IPS-18a (cell line): ENCODE results near the gene SLC5A1.

Experiments used
- H3K27ac ChIP-seq: one replicate; pipeline ENCODE4 v1.5.1; 2013; ENCODE audit warnings: low read length
- H3K27me3 ChIP-seq: one replicate; pipeline ENCODE4 v1.6.1; 2013; ENCODE audit warnings: mild to moderate bottlenecking, low read length; ENCODE audit not compliant: control insufficient read depth, insufficient read depth
- H3K36me3 ChIP-seq: one replicate; pipeline ENCODE4 v1.6.1; 2013; ENCODE audit warnings: low read depth, low read length; ENCODE audit not compliant: control insufficient read depth
- H3K4me1 ChIP-seq: one replicate; pipeline ENCODE4 v1.6.1; 2013; ENCODE audit warnings: low read depth, low read length; ENCODE audit not compliant: control insufficient read depth
- H3K4me3 ChIP-seq: one replicate; pipeline ENCODE4 v1.5.1; 2013; ENCODE audit warnings: low read length
- H3K9ac ChIP-seq: one replicate; pipeline ENCODE4 v1.6.1; 2013; ENCODE audit warnings: mild to moderate bottlenecking, low read length, moderate library complexity
- H3K9me3 ChIP-seq: one replicate; pipeline ENCODE4 v1.6.1; 2013; ENCODE audit warnings: low read depth, low read length; ENCODE audit not compliant: control insufficient read depth

The SLC5A1 gene

GRCh38 chr22:32052244-32052643, 9.2 kb downstream of the SLC5A1 start:
- Histone ChIP-seq H3K9ac (no peak overlapping the region), H3K9me3 (no peaks in the 10 kb centered on the region), H3K27ac (no peak overlapping the region), H3K36me3 (no peaks in the 10 kb centered on the region), H3K4me1 (peaks cover 4% of the 10 kb centered on the region), H3K4me3 (no peak overlapping the region), H3K27me3 (no peaks in the 10 kb centered on the region)

- no peak overlapping the region for H3K4me3 ChIP-seq
- no peak overlapping the region for H3K27ac ChIP-seq
- no peaks in the 10 kb centered on the region for H3K36me3 ChIP-seq
- no peaks in the 10 kb centered on the region for H3K9me3 ChIP-seq
- H3K27me3 ChIP-seq: no peaks in the 10 kb centered on the region
- no peak overlapping the region for H3K9ac ChIP-seq
- H3K4me1 ChIP-seq: peaks cover 4% of the 10 kb centered on the region
These were observed 10.1 kb downstream of the SLC5A1 start for GRCh38 chr22:32052936-32053791.

- H3K9me3 ChIP-seq: no peaks in the 10 kb centered on the region
- no peak overlapping the region for H3K4me3 ChIP-seq
- peaks cover 4% of the 10 kb centered on the region for H3K4me1 ChIP-seq
- H3K27ac ChIP-seq: no peak overlapping the region
- no peaks in the 10 kb centered on the region for H3K27me3 ChIP-seq
- no peak overlapping the region for H3K9ac ChIP-seq
- H3K36me3 ChIP-seq: no peaks in the 10 kb centered on the region
These were observed 12.0 kb downstream of the SLC5A1 start for GRCh38 chr22:32055069-32055468.

GRCh38 chr22:32058656-32059260, 15.7 kb downstream of the SLC5A1 start:
- Histone ChIP-seq H3K27me3 (no peaks in the 10 kb centered on the region), H3K27ac (no peak overlapping the region), H3K4me3 (no peak overlapping the region), H3K9me3 (no peaks in the 10 kb centered on the region), H3K36me3 (no peaks in the 10 kb centered on the region), H3K9ac (no peak overlapping the region), H3K4me1 (no peaks in the 10 kb centered on the region)

- H3K36me3 ChIP-seq: no peaks in the 10 kb centered on the region
- no peak overlapping the region for H3K4me3 ChIP-seq
- H3K27me3 ChIP-seq: no peaks in the 10 kb centered on the region
- no peaks in the 10 kb centered on the region for H3K4me1 ChIP-seq
- no peak overlapping the region for H3K27ac ChIP-seq
- H3K9me3 ChIP-seq: no peaks in the 10 kb centered on the region
- no peak overlapping the region for H3K9ac ChIP-seq
These were observed 16.4 kb downstream of the SLC5A1 start for GRCh38 chr22:32059426-32059825.

GRCh38 chr22:32063701-32064100, 20.6 kb downstream of the SLC5A1 start:
- Histone ChIP-seq H3K9me3 (no peaks in the 10 kb centered on the region), H3K36me3 (no peaks in the 10 kb centered on the region), H3K9ac (no peak overlapping the region), H3K4me3 (no peak overlapping the region), H3K27ac (no peak overlapping the region), H3K4me1 (peaks cover 4% of the 10 kb centered on the region), H3K27me3 (no peaks in the 10 kb centered on the region)

GRCh38 chr22:32066820-32067219, 23.8 kb downstream of the SLC5A1 start:
- Histone ChIP-seq H3K4me3 (no peak overlapping the region), H3K27ac (no peak overlapping the region), H3K9ac (no peak overlapping the region), H3K27me3 (no peaks in the 10 kb centered on the region), H3K4me1 (peaks cover 4% of the 10 kb centered on the region), H3K36me3 (no peaks in the 10 kb centered on the region), H3K9me3 (no peaks in the 10 kb centered on the region)

GRCh38 chr22:32067613-32068012, 24.6 kb downstream of the SLC5A1 start:
- H3K36me3 ChIP-seq: no peaks in the 10 kb centered on the region
- no peak overlapping the region for H3K9ac ChIP-seq
- no peak overlapping the region for H3K27ac ChIP-seq
- H3K4me3 ChIP-seq: no peak overlapping the region
- H3K27me3 ChIP-seq: no peaks in the 10 kb centered on the region
- H3K4me1 ChIP-seq: peaks cover 4% of the 10 kb centered on the region
- no peaks in the 10 kb centered on the region for H3K9me3 ChIP-seq

- H3K4me3 ChIP-seq: no peak overlapping the region
- H3K9me3 ChIP-seq: no peaks in the 10 kb centered on the region
- H3K36me3 ChIP-seq: no peaks in the 10 kb centered on the region
- no peak overlapping the region for H3K27ac ChIP-seq
- no peaks in the 10 kb centered on the region for H3K27me3 ChIP-seq
- no peak overlapping the region for H3K9ac ChIP-seq
- H3K4me1 ChIP-seq: peaks cover 4% of the 10 kb centered on the region
These were observed 26.7 kb downstream of the SLC5A1 start for GRCh38 chr22:32069579-32070372.

- no peaks in the 10 kb centered on the region for H3K27me3 ChIP-seq
- H3K9me3 ChIP-seq: no peaks in the 10 kb centered on the region
- no peaks in the 10 kb centered on the region for H3K36me3 ChIP-seq
These were observed 30.2 kb downstream of the SLC5A1 start for GRCh38 chr22:32073262-32073661.

GRCh38 chr22:32073823-32074380, 30.8 kb downstream of the SLC5A1 start:
- Histone ChIP-seq H3K36me3 (no peaks in the 10 kb centered on the region), H3K27me3 (no peaks in the 10 kb centered on the region), H3K9ac (no peak overlapping the region), H3K27ac (no peak overlapping the region), H3K9me3 (no peaks in the 10 kb centered on the region), H3K4me1 (no peaks in the 10 kb centered on the region), H3K4me3 (no peak overlapping the region)

More at GRCh38 chr22:32073262-32073661, 30.2 kb downstream of the SLC5A1 start:
- Histone ChIP-seq H3K27ac (no peak overlapping the region), H3K4me1 (no peaks in the 10 kb centered on the region), H3K4me3 (no peak overlapping the region), H3K9ac (no peak overlapping the region)
